ENCODE data around the gene STK17B. TPM values are rescaled to one million over a fixed set of nuclear protein-coding genes. Genes with fewer than 3 reads are reported as not detected.

Gene STK17B
- total RNA-seq, 4 donors from 2014 or later, result 6.9 to 24.2 (median 9.4) TPM

- Histone ChIP-seq H3K27me3 (no peaks in the 10 kb centered on the region), H3K36me3 (peaks cover 0 to 20% (median 0%) of the 10 kb centered on the region in 4 donors), H3K4me1 (peaks cover 0 to 9% (median 2%) of the 10 kb centered on the region in 4 donors), H3K4me3 (no peak overlapping the region), H3K9me3 (no peaks in the 10 kb centered on the region), H3K27ac (replicated peaks in 1 of 4) (no peak overlapping the region)
- 85% methylated on average over 1 of the region's 1 CpG for WGBS
- intact Hi-C loops (cut with DNase I), result no loop called here
- no peak for TF ChIP-seq CTCF (IDR thresholded peaks at IDR 0.05)
- no peak for TF ChIP-seq POLR2AphosphoS5 (IDR thresholded peaks at IDR 0.05)
- TF ChIP-seq EP300 (IDR thresholded peaks at IDR 0.05), result no peak
- no peak for TF ChIP-seq POLR2A (IDR thresholded peaks at IDR 0.05; ENCODE audit: low read depth)
- no peak for DNase-seq (ENCODE audit: extremely low spot score)
These were observed 35.4 kb upstream of the STK17B start for GRCh38 chr2:196206804-196207203.

GRCh38 chr2:196205881-196206435, 34.6 kb upstream of the STK17B start:
- Histone ChIP-seq H3K9me3 (no peaks in the 10 kb centered on the region), H3K27me3 (no peaks in the 10 kb centered on the region), H3K4me3 (no peak overlapping the region), H3K36me3 (peaks cover 0 to 17% (median 0%) of the 10 kb centered on the region in 4 donors), H3K27ac (replicated peaks in 1 of 4) (no peak overlapping the region), H3K4me1 (peaks cover 0 to 9% (median 2%) of the 10 kb centered on the region in 4 donors)
- intact Hi-C loops (cut with DNase I), result no loop called here
- no peak for DNase-seq (ENCODE audit: extremely low spot score)
- TF ChIP-seq EP300 (IDR thresholded peaks at IDR 0.05), result no peak
- TF ChIP-seq POLR2A (IDR thresholded peaks at IDR 0.05; ENCODE audit: low read depth), result no peak
- TF ChIP-seq POLR2AphosphoS5 (IDR thresholded peaks at IDR 0.05), result no peak
- no peak for TF ChIP-seq CTCF (IDR thresholded peaks at IDR 0.05)

- no peak overlapping the region for H3K4me3 ChIP-seq
- H3K27ac ChIP-seq (replicated peaks in 1 of 4), result no peak overlapping the region
- H3K27me3 ChIP-seq, result no peaks in the 10 kb centered on the region
- no peak for DNase-seq (ENCODE audit: extremely low spot score)
- no peak for TF ChIP-seq EP300 (IDR thresholded peaks at IDR 0.05)
- no peak for TF ChIP-seq CTCF (IDR thresholded peaks at IDR 0.05)
- no peak for TF ChIP-seq POLR2AphosphoS5 (IDR thresholded peaks at IDR 0.05)
- TF ChIP-seq POLR2A (IDR thresholded peaks at IDR 0.05; ENCODE audit: low read depth), result no peak
- peaks cover 0 to 21% (median 0%) of the 10 kb centered on the region in 4 donors for H3K36me3 ChIP-seq
- intact Hi-C loops (cut with DNase I), result no loop called here
- peaks cover 0 to 9% (median 2%) of the 10 kb centered on the region in 4 donors for H3K4me1 ChIP-seq
- 86% methylated on average over 5 of the region's 5 CpGs for WGBS
- no peaks in the 10 kb centered on the region for H3K9me3 ChIP-seq
These were observed 33.8 kb upstream of the STK17B start for GRCh38 chr2:196205011-196205766.

GRCh38 chr2:196201229-196202009, 30.0 kb upstream of the STK17B start:
- peaks cover 0 to 5% (median 2%) of the 10 kb centered on the region in 4 donors for H3K4me1 ChIP-seq
- no peak for DNase-seq (ENCODE audit: extremely low spot score)
- H3K36me3 ChIP-seq, result peaks cover 0 to 14% (median 0%) of the 10 kb centered on the region in 4 donors
- H3K27me3 ChIP-seq, result no peaks in the 10 kb centered on the region
- no peak overlapping the region for H3K27ac ChIP-seq (replicated peaks in 1 of 4)
- 78% methylated on average over 5 of the region's 5 CpGs for WGBS
- intact Hi-C loops (cut with DNase I), result no loop called here
- H3K9me3 ChIP-seq, result no peaks in the 10 kb centered on the region
- no peak overlapping the region for H3K4me3 ChIP-seq
- TF ChIP-seq POLR2AphosphoS5 (IDR thresholded peaks at IDR 0.05) (no peak), CTCF (IDR thresholded peaks at IDR 0.05) (no peak), POLR2A (IDR thresholded peaks at IDR 0.05; ENCODE audit: low read depth) (no peak), EP300 (IDR thresholded peaks at IDR 0.05) (no peak)
